Jurkat, Clone E6-1 (cell line): ENCODE results near the gene AZU1. TPM values are rescaled to one million over a fixed set of nuclear protein-coding genes. Genes with fewer than 3 reads are reported as not detected.

Experiments used
- DNase-seq: peaks from one replicate; pipeline ENCODE4 v3.0.0-alpha.2; 2011; ENCODE audit warnings: low read depth, low spot score
- H3K4me3 ChIP-seq: 2 replicates; pipeline ENCODE4 v1.5.1; 2011; ENCODE audit warnings: mild to moderate bottlenecking, low read length, control low read depth, moderate library complexity
- polyA plus RNA-seq: library from polyadenylated mRNA; unstranded; fragments of >200 nt; gene quantifications from one replicate; pipeline ENCODE4 v1.2.1, GENCODE V29; 2012; ENCODE audit warnings: missing spikeins; ENCODE audit not compliant: insufficient read length, insufficient read depth

Gene AZU1, protein sequence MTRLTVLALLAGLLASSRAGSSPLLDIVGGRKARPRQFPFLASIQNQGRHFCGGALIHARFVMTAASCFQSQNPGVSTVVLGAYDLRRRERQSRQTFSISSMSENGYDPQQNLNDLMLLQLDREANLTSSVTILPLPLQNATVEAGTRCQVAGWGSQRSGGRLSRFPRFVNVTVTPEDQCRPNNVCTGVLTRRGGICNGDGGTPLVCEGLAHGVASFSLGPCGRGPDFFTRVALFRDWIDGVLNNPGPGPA
- not detected for polyA plus RNA-seq

DNA sequence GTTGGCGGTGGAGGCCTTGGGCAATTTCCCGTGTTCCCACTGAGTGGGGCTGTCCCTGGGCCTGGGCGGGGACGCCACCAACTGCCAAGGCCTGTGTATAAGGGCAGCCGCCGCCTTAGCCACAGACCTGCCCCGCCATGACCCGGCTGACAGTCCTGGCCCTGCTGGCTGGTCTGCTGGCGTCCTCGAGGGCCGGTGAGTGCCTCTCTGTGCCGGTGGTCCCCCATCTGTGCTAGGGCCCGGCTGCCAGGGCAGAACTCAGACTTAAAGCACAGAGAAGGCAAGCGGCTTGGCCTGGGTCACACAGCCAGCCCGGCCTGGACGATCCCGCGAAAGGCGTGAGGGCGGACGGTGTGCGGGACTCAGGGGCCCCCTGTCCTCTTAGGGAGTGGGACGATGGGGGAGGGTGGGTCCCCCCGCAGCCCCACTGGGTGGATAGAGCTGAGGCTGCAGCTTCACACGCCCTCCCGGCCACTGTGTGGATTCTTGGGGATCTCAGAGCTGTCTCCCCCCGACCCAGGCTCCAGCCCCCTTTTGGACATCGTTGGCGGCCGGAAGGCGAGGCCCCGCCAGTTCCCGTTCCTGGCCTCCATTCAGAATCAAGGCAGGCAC is at the start of gene AZU1:
Gene AZU1, plus strand, starts transcription at position 128 of the 612 bp plus-strand sequence. Its CDS starts 10 bp downstream, at position 138.
- no peak for DNase-seq
- no peak within 1 kb of the TSS for H3K4me3 ChIP-seq

DNA sequence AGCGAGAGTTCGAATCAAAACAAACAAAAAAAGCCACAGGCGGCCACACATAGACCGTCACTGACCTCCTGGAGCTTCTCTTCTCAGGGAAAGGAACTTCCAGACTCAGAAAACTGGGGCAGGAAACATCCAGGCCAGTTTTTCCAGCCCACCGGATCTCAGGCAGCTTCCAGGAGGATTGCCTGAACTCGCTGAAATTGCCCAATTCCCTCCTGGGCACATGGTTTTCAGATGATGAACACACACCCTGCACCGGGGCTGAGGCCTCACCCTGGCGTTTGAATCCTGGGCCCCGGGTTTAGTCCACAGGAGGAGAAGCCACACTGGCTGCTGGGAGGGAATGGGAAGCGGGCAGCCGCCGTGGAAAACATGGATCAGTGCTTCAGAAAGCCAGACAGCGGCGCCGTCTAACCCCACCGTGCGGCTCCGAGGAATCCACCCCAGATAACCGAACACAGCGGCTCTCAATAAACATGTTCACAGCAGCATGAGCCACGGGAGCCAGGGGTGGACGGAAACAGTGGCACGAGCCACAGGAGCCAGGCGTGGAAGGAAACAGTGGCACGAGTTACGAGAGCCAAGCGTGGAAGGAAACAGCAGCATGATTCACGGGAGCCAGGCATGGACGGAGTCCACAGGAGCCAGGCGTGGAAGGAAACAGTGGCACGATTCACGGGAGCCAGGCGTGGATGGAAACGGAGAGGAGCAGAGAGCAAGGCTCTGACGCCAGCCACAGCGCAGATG is 48.6 kb upstream of the AZU1 start:
- H3K4me3 ChIP-seq, result no peak overlapping the region
- DNase-seq, result no peak

DNA sequence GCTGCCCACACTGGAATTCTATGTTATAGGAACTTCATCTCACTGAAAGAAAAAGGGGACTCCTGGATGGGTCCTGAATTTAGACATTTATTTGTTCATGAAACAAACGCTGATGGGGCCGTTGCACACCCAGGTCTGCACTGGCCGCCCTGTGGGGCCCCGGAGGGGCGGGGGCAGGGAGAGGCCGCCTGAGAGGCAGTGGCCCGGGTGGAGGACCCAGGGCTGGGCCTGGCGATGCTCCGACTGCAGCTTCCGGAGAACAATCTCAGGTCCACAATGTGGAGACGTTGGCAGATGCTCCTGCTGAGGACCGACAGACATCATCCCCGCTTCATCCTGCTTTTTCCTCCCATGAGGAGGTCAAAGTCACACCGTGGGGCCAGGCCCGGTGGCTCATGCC is 46.7 kb upstream of the AZU1 start:
- no peak for DNase-seq
- H3K4me3 ChIP-seq, result no peak overlapping the region

DNA sequence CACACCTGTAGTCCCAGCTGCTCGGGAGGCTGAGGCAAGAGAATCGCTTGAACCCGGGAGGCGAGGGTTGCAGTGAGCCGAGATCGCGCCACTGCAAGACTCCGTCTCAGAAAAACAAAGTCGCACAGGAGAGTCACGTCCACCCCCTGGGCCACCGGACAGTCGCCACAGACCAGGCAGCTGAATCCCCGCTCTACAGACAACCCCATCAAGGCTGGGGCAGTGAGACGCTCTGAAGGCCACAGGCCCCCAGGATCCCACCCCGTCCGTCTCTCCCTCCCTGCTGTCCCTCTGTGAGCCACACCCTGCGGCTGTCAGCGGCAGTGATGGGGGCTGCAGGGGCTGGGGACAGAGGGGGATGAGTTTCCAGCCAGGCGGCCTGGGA is 45.8 kb upstream of the AZU1 start:
- no peak overlapping the region for H3K4me3 ChIP-seq
- DNase-seq, result no peak

DNA sequence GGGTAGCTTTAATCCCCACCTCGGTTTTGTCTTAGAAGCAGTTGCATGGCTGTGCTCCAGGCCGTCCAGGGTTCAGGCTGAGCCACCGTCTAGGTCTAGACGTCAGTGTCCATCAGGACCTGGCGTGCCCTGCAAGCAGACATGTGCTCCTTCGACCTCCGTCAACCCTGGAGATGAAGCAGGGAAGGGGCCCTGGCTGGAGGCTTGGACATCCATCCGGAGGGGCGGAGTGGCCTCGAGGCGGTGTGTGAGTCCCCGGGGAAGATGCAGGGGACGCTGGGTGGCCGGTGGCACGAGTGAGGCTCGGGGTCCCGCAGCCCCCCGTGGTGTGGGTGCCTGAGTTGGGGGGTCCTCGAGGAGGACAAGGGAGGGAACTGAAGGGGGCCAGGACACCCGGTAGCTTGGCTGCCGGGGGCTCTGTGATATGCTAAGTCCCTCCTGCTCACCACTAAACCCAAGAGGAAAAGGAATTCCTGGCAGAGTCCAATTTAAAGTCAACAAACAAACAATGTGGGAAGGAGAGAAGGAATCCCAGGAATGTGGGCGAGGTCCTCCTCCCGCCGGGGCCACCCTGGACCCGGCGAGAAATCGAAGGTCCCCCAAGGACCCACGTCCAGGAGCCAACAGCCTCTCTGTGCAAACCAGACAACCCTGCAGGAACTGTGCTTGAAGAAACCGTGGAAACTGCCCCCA is 45.3 kb upstream of the AZU1 start:
- no peak overlapping the region for H3K4me3 ChIP-seq
- DNase-seq, result no peak

DNA sequence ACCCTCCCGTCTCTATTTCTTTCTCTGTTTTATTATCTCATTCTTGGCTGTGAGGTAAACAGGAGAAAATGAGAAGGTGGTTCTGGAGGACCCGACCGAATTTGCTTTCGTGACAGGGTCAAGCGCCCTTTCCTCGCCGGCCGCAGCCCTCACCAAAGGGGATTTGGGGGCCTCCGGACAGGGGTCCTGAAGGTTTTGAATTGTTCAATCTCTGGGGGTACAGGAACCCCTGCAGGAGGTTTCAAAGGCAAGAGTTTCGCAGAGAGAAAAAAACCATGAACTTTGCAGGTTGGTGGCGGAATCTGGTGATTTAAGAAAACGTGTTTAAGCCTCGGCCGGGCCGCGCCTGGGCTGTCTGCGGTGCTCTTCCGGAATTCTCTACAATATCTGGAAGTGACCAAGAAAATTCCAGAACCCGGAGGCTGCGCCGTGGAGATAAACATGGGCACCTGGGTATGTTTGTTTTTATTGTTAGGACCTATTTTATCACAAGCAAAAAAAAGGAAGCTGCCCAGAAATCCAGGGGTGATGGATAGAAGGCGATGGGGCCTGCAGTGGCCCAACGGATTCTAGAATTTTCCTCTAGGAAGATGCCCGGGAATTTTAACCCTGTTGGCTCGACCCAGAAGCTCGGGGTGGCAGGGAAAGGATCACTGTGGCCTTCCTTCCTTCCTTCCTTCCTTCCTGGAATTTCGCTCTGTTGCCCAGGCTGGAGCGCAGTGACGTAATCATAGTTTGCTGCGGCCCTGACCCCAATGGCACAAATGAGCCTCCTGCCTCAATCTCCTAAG is 44.6 kb upstream of the AZU1 start:
- H3K4me3 ChIP-seq, result no peak overlapping the region
- no peak for DNase-seq

DNA sequence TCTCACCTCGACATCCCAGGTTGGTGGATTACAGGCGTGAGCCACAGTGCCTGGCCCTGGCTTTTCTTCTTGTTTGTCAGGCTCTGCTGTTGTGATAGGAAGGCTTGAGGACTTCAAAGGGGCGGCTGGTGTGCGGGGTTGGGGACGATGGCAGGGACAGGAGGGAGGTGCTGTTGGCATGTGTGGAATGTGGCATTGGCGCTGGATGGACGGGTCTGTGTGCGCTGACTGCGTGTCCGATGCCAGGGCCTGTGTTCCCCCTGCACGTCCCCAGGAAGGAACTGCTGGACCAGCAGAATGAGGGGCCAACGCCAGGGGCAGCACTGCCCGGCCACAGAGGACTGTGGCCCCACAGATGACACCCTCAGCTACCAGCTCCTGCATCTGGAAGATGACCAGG is 43.1 kb upstream of the AZU1 start:
- no peak for DNase-seq
- no peak overlapping the region for H3K4me3 ChIP-seq

DNA sequence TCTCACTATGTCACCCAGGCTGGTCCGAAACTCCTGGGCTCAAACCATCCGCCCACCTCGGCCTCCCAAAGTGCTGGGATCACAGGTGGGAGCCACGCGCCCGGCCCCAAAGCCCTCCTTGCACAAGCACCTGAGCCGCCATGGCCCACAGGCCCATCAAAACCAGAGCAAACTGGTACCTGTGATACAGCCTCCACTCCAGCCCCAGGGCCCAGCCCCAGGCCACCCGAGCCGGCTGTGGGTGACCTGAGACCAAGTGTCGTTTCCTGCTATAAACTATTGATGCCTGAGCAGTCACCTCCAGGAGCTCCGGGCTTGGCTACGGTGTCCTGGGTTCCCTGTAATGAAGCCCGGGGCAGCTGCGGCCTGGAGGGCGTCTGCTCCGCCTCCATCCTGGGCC is 40.1 kb upstream of the AZU1 start:
- no peak overlapping the region for H3K4me3 ChIP-seq
- no peak for DNase-seq

DNA sequence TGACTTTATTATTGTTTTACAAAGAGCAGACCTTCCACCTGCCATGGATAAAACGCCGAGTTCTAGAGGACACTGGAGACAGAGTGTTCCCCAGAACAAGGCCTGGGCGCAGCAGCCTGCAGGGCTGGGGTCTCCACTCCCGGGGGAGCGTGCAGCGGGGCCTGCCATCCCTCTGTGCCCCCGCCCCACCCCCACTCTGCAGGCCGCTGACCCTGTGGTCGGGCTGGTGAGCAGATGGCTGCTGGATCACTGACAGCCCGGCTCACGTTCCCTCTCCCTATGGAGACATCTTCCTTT is 39.0 kb upstream of the AZU1 start:
- no peak overlapping the region for H3K4me3 ChIP-seq
- no peak for DNase-seq

DNA sequence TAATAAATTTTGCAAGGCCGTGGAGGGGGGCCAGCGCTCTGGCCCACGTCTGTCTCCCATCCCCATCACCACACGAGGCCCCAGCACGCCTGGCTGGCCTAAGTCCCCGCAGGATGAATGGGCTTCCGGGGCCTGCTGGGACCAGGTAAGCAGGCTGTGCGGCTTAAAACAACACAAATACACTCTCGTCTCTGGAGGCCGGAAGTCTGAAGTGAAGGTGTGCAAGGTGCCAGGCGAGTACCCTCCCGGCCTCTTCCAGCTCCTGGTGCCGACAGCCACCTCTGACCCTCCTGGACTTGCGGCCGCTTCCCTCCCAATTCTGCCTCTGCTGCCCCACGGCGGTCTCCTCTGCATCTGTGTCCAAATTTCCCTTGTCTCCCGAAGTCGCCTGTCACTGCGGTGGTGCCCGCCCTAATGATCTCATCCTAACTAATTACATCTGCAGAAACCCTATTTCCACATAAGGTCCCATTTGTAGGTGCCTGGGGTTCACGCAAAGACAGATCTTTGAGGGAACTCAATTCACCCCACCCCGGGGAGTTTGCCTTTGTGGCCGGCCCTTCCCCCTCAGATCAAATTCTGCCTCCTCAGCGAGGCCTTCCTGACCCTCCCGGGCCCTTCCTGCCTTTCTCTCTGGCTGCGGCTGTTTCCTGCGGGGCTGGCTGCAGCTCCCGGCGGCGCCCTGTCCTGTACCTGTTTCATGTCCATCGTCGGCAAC is 38.5 kb upstream of the AZU1 start:
- no peak overlapping the region for H3K4me3 ChIP-seq
- DNase-seq, result no peak

DNA sequence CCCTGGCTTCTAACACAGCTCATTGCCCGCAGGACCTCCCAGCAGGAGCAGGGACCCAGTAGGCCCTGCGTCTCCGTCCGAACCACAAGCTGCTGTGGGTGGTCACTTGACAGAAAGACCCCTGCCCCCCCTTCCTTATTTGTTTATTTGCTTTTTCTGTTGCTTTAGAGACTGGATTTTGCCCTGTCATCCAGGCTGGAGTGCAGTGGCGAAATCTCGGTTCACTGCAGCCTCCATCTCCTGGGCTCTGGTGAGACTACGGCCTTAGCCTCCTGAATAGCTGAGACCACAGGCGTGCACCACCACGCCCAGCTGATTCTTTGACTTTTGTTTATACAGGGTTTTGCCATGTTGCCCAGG is 38.0 kb upstream of the AZU1 start:
- no peak overlapping the region for H3K4me3 ChIP-seq
- DNase-seq, result no peak

DNA sequence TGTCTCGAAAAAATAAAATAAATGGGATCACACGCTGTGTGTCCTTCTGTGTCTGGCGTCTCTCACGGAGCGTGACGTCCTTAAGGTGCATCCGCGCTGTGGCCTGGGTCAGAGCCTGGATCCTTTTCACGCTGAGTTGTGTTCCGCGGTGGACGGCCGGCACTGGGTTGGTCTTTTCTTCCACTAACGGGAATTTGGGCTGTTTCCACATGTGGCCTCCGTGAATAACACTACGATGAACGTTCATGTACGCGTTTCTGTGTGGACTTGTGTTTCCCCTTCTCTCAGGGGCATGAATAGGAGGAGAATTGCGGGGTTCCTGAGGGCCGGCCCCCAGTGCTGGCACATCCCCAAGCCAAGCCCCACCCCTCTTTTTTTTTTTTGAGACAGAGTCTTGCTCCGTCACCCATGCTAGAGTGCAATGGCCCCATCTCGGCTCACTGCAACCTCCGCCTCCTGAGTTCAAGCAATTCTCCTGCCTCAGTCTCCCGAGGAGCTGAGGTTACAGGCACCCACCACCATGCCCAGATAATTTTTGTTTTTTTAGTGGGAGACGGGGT is 36.5 kb upstream of the AZU1 start:
- no peak for DNase-seq
- no peak overlapping the region for H3K4me3 ChIP-seq

DNA sequence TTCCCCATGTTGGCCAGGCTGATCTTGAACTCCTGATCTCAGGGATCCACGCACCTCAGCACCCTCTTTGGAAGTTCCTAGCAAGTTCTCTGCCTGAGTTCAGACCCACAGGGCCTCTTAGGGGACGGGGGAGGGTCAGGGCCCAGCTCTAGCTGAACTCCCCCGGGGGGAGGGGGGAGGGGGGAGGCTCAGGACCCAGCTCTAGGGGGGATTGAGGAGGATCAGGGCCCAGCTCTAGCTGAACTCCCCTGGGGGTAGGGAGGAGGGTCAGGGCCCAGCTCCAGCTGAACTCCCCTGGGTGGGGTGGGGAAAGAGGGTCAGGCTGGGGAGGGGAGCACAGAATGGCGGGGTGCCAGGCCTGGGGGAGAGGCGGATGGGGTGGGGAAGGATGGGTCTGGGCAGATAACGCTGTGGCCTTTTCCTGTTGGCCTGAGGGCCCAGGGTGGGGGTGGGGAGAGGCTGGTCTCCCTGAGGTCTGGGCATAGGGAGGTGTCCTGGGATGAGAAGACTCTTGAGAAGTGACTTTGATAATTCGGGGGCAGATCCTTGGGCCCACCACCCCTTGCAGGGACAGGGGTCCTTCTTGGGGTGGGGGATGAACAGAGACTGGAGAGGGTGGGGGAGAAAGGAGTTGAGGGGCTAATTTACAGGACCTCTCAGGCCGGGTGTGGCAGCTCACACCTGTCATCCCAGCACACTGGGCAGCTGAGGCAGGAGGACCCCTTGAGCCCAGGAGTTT is 35.9 kb upstream of the AZU1 start:
- no peak for DNase-seq
- no peak overlapping the region for H3K4me3 ChIP-seq

DNA sequence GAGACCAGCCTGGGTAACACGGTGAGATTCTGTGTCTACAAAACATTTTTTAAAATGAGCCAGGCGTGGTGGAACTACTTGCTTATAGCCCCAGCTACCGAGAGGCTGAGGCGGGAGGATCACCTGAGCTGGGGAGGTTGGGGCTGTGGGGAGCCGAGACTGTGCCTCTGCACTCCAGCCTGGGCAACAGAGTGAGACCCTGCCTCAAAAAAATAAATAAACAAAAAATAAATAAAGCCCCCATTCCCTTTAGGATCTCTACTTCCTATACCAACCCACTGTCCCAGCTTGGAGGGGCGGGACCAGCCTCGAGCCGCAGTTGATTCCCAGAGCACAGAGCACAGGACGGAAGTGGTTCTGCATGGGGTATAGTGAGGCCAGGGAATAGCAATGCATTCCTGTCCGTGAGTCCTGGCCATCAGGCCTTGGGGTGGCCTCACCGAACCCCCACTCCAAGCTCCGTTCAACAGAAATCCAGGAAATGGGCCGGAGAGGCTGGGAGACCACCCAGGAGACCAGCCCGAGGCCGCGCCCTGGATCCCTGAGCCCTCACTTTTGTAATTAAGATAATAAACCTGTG is 35.2 kb upstream of the AZU1 start:
- DNase-seq, result no peak
- no peak overlapping the region for H3K4me3 ChIP-seq

DNA sequence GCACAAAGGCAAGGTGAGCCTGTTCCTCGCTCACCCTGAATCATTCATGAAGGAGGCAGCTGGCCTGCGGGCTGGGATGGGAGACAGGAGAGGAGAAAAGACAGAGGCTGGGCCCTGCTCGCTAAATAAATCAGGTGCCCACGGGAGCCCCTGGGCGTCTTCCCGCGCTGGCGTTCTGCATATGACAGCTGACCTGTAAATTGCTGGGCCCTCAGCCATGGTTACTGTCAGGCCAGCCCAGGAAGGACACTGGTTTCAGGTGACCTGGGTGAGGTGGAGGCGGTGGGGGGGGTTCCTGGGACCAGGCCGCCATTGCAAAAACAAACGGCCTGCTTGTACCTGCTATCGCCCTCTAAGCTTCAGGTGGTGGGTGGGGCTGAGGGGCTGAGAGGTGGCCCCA is 33.8 kb upstream of the AZU1 start:
- no peak for DNase-seq

DNA sequence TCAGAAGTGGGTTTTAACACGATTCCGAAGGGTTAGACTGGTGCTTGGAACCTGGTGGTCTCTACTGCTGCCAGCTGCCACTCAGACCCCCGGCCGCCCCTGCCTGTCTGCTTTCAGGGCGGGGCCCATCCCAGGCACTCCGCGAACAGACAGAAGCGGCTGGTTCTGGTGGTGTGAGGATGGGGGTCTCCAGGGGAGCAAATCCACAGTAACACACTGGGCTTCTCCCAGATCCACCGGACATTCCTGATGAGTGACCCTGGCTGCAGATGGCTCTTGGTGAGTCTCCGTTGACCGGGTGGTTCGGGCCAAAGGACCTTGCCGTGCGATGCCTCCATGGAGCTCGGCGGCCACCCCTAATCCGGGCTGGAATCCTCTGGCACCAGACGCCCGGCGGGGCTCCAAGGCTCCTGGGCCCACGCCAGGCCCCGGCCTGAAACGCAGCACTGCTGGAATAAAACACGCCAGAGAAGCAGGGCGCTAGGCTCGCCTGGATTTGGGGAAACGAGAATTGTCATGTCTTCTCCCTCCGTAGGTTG is 32.5 kb upstream of the AZU1 start:
- DNase-seq, result no peak
- H3K4me3 ChIP-seq, result no peak overlapping the region

More for the DNA sequence above, 33.8 kb upstream of the AZU1 start:
- no peak overlapping the region for H3K4me3 ChIP-seq
